SU-DHL-6 (cell line): Measurements from ENCODE around the gene CD96.

Source experiments
- EZH2phosphoT487 ChIP-seq: fragments of 200-600 bp; sonication (generic), shearing (Covaris generic); conservative IDR thresholded peaks from 2 replicates; pipeline ENCODE4 v1.6.1; 2018; ENCODE audit warnings: mild to moderate bottlenecking, antibody characterized with exemption, low read length, moderate library complexity, mixed read lengths
- TF ChIP-seq, protein P1 (sequence below): fragments of 200-600 bp; sonication (generic); IDR thresholded peaks from one replicate; pipeline ENCODE4 v1.5.1; 2017; ENCODE audit warnings: antibody characterized with exemption, mild to moderate bottlenecking, low read length, moderate library complexity; ENCODE audit not compliant: insufficient read depth, poor library complexity, severe bottlenecking

DNA sequence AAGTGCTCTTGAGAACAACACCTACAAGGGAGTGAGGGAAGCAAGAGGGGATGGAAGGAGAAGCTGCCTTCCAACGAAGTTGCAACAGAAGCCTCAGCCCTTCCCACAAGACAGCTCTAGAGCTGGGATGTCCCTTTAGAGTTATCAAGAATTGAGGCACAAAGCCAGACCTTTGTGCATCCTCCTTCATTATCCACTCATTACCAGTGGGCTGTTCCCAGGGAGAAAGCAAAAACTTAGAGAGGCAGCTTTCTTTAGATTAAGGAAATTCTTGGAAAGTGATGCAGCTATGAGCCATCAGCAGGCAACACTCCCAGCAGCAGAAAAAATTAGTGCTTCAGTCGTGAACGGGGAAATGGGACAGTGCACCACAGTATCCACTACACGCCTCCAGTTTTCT, 10.6 kb upstream of the CD96 start:
- no peak for TF ChIP-seq EZH2phosphoT487
- TF ChIP-seq, protein P1, sequence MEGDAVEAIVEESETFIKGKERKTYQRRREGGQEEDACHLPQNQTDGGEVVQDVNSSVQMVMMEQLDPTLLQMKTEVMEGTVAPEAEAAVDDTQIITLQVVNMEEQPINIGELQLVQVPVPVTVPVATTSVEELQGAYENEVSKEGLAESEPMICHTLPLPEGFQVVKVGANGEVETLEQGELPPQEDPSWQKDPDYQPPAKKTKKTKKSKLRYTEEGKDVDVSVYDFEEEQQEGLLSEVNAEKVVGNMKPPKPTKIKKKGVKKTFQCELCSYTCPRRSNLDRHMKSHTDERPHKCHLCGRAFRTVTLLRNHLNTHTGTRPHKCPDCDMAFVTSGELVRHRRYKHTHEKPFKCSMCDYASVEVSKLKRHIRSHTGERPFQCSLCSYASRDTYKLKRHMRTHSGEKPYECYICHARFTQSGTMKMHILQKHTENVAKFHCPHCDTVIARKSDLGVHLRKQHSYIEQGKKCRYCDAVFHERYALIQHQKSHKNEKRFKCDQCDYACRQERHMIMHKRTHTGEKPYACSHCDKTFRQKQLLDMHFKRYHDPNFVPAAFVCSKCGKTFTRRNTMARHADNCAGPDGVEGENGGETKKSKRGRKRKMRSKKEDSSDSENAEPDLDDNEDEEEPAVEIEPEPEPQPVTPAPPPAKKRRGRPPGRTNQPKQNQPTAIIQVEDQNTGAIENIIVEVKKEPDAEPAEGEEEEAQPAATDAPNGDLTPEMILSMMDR = no peak
